Measurements from ENCODE around the gene RXRA. TPM values are rescaled to one million over a fixed set of nuclear protein-coding genes. Genes with fewer than 3 reads are reported as not detected.

The RXRA gene
- total RNA-seq, 1 experiment from 2014 or later: 19.1 TPM

DNA sequence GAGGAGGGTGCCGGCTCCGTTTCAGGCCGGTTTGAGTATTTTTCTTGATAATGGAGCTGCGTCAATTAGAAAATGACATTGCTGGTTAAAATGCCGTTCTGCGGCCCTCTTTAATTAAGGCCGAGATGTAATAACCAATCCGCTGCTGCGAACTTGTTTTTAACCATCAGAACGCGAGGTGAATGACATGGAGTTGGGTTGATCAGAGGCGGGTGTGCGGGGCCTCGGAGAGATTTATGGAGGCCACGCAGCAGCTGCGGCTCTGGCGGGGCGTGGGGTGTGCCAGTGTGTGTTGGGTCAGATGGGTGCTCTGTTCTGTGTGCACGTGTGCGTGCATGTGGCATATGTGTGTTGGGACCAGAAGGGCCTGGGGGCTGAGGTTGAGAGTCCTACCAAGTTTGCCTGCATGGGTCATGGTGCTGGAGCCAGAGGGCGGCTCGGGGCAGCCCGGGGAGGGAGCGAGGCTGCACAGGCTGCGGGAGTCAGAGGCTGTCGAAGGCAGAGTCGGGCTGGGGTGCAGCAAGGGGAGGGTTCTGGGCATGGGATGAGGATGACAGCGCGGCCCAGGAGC lies 25.4 kb downstream of the RXRA start:
- no peak for DNase-seq (ENCODE audit: low read depth)

DNA sequence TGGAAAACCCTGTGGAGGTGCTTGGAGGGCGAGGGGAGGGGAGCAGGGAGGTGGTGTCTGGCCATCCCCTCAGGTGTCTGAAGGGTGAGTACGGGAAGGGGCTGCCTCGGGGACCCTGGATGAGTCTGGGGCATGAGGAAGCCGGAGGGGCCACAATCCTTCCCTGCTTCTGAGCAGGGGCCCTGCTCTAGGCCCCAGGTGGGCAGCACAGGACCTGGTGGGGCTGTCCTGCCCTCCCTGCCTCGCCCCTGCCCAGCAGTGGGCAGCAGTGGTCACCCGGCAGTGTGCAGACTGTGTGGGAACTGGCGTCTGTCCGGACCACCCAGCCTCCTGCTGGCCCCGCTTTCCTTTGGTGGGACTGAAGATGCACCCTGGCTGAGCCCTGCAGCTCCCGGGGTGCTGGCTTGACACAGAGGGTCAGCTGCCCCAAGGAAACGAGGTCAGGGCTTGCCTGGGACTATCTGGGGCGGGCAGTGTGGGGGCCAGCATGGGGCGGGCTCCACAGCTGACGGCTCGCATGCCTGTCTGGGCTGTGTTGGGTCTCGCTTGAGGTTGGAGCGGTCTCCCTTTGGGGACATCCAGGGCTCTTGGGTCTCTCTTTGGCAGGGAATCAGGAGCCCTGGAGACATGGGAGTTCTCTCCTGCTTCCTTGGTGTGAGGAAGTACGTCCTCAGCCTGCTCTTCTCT lies 26.1 kb downstream of the RXRA start:
- DNase-seq (ENCODE audit: low read depth): no peak

DNA sequence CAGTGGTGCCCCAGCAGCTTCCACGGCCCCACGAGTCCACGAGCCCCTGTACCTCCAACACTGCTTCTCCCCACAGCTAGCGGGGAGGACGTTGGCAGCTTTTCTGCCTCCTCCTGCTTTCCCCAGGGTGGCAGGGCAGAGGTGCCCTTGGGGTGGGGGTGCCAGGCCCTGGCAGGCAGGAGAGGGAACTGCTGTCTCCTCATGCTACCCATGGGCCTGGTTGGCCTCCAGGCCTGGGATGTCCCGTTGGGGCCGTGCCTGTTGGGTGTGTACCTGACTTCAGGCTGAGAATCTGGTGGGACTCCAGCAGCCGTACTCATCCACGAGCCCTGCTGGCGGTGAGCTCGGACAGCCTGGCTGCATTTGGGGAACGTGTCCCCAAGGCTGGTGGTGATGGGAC lies 27.3 kb downstream of the RXRA start:
- no peak for DNase-seq (ENCODE audit: low read depth)

DNA sequence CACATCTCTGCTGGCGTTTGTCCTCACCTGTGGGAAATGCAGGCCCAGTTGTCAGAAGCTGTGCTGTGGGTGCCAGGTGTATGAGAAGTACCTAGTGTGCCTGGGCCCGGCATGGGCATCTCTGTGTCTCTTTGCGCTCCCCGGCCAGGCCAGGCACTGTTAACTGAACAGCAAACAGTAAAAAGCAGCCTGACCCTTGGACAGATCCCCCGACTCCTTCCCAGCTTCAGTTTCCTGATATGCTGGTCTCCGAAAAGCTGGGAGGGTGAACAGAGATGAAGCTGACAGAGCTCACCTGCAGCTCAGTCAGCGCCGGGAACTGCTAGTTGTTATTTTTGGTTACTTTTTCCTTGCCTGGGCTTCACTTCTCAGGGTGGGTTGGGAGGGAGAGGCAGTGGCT lies 28.9 kb downstream of the RXRA start:
- no peak for DNase-seq (ENCODE audit: low read depth)

DNA sequence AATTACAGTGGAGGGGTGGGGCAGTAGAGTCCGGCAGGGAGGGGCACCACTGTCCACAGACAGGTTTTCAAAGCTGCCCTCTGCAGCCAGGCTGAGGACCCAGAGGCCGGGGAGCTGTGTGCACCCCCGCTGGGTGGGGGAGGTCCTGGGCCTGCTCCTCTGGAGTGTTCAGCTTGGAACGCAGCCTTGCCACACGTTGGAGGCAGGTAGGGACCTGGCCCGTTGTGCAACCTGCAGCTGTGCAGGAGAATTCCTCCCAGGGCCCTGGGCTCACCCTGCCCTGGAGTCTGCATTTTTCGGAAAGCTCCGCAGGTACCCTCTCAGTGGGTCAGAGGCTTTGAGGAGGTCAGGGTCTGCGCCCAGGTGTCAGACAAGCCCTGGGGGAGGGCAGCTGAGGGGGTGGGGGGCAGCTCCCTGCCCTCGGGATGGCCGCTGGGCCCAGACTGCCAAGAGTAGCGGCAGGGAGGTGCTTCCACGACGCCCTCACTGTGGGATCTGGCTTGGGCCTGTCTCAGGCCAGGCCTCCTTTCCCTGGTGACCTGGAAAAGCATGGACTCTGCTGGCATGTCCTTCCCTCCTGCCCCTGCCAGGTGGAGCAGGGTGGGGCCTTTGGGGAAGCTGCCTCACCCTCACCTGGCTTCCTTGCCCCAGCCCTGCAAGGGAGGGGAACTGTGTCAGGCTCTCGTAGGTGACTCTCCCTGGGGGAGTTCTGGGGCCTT lies 29.5 kb downstream of the RXRA start:
- DNase-seq (ENCODE audit: low read depth): no peak

DNA sequence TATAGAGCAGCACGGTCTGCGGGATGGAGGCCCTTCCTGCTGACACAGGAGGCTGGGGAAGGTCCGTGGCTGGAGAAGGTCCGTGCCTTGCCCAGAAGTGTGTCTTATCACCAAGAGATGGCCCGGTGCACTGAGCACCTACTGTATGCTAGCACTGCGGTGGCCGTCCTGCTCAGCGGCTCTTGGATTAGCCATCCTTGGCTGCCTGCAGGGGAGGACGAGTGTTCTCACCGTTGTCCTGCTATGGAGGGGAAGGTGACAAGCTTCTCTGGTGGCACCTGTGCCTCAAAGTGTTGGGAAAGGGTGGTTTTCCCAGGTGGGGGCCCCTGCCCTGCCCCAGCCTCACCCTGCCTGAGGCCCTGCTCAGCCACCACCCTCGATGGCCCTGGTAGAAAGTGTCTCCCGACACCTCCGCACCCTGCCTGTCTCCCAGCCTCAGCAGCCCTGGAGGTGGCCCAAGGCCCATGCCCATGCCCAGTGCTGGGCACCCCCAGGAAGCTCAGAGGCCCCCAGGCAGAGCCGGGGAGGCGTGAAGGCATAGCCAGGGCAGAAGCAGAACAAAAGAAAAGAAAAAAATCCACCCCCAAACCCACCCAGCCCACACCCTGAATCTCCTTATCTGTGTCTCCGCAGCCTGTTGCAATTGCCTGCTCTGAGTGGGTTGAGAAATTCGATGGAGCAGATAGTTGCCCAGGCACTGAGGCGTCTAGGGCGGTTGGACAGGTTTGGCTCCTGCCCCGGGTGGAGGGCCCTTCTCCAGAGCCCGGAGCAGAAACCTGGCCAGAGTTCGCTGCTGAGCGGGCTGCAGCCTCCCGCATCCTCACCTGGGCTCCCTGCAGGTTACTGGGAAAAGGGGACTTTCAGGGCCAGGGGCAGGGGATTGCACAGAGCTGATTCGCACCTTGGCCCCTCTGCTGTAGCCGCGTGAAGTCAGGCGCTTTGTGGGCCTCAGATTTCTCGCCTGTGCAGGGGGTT lies 30.5 kb downstream of the RXRA start:
- no peak for DNase-seq (ENCODE audit: low read depth)

DNA sequence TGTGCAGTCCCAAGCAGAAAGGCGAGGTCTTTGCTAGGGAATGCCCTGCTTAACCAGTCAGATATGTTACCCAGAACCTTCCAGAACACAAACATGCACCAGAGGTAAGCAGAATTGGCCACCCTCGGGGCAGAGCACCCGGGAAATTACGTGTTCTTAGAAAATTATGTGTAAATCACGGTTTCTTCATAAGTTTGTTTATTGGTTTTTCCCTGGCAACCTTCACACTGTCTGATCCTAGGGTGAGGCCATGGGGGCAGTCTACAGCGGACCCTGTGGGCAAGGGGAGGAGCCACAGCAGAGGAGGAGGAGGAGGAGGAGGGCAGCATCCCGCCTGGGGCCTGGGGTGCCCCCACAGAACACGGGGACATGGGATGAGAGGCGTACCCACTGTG lies 31.4 kb downstream of the RXRA start:
- DNase-seq (ENCODE audit: low read depth): no peak

DNA sequence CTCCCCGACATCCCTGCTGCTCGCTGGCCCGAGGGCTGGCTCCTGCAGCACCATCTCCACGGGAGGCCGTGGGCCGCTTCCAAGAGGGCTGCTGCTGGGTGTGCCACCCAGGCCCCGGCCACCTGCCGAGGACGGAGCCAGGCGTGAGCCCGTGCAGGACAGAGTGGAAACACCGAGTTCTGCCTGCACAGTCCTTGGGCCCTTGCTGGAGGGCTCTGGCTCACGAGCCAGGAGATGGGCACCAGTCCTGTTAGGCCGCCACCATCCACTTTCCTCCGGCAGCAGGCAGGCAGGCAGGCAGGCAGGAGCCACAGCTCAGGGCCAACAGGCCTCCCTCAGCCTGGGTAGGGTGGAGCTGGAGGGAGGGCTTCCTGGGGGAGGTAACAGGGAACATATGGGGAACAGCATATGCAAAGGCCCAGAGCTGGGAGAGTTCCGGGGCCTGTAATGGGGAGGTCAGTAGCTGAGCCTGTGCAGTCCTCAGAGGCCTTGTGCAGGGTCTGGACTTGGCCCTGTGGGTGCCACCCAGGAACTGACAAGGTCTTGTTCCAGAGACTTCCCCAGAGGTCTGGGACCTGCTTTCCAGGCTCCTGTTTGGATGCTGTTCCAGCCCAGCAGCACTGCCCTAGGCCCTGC lies 31.9 kb downstream of the RXRA start:
- no peak for DNase-seq (ENCODE audit: low read depth)

DNA sequence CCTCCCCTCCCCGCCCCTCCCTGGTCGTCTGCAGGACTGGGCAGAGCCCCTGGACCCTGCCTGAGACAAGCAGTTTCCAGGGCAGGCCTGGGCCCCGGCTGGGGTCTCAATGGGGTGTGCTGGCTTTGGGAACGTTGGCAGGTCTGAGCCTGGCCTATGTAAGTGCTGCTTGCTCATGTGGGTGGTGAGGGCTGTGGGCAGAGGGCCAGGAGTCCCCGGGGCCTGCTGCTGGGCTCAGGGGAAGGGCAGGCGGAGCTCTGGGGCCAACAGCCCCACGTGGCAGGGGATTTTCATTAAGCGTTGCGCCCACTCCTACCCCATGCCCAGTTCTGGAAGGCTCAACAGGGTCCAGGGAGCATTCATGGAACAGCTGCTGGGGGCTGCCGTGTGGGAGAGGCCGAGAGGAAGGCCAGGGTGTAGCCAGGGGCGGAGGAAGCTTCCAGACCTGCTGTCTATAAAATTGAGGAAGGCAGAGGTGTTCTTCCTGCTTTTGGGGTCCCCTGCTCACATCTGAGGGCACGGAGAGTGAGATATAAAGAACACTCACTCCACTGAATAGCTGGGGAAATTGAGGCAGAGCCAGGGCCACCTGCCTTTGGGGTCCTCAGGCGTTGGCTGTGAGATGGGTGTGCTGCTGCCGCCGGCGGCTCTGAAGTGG lies 32.5 kb downstream of the RXRA start:
- no peak for DNase-seq (ENCODE audit: low read depth)

DNA sequence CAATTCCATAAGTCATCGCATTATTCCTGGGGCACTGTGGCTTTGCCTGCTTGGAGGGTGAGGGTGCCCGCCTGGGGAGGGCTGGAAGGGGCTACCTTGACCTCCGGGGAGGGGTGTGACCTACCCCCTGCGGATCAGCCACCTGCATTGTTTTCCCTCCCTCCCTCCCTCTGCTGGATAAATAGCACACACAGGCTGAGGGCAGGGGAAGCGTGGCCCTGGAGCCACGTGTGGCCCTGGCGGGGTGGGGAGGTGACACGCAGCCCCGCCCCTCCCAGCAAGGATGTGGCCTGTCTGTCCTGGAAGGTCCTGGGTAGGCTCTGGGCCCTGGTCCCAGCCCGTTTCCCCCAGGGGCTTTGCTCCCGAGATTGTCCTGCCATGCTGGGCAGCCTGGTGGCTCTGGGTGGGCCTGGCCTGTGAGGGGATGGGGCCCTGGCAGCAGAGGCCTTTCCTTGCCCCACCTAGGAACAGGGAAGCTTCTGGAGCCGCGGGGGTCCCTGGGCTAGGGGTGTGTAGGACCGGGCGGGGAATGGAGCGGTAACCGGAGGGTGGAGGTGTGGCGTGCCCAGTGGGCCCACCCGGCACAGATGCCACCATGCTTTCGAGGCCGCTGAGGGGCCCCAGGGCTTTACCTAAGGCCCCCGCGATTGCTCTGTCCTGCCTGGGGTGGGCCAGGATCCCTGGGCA lies 33.4 kb downstream of the RXRA start:
- no peak for DNase-seq (ENCODE audit: low read depth)

DNA sequence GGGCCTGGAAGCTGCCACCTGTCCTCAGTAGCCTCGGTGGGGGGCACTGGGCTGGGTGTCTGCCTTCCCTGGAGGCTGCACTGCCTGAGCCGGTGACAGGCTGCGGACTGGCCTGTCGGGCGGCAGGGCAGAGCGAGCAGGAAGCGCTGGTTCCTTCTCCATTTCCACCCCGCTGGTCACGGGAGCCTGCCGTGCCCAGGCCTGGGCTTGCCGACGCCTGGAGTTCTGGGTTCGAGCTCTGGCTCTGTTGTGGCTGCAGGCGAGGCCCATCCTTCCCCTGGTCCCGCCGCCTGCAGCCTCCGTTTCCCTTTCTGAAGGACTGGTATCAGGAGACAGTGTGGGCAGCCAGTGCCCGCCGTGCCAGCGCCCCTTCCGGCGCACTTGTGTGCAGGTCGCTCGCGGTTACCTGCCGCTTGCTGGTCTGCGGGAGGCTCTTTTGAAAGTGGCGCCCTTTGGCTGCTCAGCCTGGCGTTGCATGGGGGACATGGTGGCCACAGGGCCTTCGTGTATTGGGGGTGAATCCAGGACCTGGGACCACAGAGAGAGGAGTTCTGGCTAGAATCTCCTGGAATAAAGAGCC lies 34.0 kb downstream of the RXRA start:
- DNase-seq (ENCODE audit: low read depth): no peak

DNA sequence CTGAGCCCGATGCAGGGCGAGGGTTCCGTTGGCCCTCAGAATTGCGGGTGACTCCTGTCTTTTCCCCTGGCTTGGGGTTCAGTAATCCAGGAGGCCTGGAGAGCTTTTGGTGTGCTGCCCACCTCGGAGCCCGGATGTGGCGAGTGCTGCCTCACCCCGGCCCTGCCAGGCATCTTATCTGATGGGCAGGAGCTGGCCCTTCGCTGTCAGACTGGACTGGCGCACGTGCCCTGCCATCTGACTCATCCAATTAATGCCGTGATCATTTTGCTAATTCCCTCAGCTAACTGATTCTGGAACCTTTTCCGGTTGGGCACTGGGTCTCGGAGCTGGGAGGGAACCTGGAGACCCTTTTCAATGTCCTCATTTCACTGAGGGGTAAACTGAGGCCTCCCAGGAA lies 34.6 kb downstream of the RXRA start:
- peak; percentile 39 for DNase-seq (ENCODE audit: low read depth)

DNA sequence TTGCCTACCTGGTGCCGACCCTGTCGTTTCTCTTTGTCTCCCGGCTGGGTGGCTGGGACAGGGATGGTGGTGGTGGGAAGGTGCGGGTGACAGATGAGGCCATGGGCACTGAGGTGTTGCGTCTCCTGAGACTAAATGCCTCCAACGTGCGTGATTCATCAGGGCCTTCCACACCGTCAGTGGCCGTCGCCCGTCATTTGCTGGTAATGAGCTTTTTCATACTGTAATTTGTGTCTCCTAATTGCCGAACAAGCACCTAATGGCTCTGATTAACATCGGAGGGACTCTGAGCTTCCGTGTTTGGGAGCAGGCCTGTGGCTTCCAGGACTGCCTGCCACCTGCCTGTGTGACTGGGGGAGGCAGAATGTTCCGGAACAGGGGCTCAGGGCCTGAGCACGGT lies 35.2 kb downstream of the RXRA start:
- DNase-seq (ENCODE audit: low read depth): no peak

DNA sequence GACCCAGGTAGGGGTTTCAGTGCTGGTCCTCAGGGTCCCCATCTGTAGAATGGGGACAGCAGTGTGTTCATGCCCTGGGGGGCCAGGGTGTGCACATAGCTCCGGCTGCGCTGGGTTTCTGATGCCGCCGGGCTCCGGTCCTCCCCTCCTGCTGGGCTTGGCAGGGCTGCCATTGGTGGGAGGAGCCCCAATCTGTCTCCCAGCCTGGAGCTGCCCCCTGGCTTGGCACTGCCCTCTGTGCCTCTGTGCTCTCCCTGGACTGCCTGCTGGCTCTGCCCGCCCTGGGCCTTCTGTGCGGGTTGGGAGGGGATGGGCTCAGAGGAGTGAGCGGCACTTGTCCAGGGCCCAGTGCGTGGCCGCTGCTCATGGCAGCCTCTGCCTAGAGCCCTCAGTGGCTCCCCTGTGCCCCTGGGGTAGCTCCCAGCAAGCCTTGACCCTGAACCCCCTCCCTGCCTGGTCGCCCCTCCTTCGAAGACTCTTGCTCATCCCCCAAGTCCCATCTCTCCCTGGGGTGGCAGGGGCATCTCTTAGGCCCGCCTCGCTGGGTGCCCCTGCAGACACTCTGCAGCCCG lies 35.7 kb downstream of the RXRA start:
- no peak for DNase-seq (ENCODE audit: low read depth)

DNA sequence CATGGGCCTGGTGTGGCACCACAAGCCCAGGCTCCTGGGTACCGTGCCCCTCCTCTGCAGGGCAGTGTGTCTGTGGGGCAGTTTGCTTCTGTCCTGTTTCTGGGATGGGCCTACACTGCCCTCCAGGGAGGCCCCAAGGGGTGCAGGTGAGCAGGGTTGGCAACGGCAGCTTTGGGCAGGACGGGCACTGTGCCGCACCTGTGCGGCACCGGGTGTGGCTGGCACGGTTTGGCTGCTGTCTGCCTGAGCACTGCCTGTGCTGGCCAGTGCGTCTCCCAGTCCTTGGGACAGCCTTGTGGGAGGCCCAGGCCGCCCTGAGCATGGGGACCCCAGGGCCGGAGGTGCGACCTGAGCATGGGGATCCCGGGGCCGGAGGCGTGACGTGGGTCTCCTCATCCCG lies 37.2 kb downstream of the RXRA start:
- DNase-seq (ENCODE audit: low read depth): no peak

DNA sequence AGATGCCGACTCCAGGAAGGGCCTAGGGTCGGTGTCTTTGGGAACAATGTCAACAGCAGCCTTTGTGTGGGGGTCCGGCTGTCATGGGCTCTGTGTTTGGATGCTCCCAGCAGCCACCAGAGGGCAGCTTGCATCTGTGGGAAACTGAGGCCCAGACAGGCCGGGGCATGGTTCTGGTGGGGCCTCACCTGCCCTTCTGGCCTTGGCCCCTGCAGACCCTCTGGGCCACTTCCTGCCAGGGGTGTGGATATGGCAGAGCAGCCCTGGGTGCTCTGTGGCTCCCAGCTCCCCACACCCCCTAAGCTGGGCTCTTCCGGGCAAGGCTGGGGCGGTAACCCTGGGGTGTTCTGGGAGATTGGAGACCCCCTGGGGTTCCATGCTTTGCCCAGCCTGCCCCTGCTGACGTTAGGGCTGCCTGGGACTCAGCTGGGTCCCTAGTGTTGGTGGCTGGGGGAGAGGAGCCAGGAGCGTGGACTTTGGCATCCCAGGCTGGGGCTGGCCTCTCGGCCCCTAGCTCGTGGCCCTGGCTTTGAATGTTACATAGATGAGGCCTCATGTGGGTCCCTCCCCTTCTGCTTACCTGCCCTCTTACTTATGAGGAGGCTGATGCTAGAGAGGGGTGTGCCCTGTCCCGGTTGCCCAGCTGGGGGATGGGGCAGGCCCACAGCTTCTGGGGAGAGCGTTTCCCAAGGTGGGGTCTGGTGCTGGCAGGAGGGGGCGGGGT lies 38.3 kb downstream of the RXRA start:
- no peak for DNase-seq (ENCODE audit: low read depth)

DNA sequence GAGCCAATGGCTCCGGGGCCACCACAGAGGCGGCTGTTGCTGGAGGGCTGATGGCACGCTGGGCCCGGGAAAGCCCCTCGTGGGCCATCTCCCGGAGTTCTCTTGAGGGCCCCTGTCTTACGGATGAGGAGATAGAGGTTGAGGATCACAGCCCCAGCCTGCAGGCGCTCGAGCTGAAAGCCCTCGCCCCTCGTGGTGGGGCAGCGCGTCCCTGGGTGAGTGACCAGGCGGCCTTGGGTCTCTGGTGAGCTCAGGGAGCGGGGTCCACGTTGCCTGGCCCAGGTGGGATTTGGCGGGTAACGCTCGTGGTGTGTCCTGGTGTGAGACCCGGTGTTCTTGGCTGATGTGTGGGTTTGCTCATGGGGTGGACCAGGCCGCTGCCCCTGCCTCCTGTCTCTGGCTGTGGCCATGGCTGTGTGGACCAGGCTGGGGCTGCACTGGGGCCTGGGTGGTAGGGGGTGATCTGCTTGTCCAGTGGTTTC lies 38.9 kb downstream of the RXRA start:
- no peak for DNase-seq (ENCODE audit: low read depth)

DNA sequence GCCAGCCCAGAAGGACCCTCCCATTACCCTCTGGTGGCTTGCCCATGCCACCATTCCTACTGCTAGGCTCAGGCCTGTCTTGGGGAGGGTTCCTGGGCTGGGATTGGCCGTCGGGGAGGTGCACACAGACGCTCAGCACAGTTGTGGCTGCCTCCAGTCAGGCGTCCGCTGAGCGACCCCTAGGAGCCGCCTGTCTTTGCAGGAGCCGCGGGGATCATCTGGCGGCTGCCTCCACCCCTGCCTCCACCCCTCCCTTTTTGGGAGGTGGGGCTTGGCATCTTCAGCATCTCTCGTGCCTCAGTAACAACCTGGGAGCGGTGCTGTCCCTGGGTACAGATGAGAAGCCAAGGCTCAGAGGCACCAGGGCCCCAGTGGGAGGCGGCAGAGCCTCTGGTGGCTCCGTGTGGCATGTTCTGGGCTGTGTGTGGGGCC lies 39.6 kb downstream of the RXRA start:
- DNase-seq (ENCODE audit: low read depth): no peak

Data from HT1080 (cell line).